ENCODE data around the gene RBBP9.

DNA sequence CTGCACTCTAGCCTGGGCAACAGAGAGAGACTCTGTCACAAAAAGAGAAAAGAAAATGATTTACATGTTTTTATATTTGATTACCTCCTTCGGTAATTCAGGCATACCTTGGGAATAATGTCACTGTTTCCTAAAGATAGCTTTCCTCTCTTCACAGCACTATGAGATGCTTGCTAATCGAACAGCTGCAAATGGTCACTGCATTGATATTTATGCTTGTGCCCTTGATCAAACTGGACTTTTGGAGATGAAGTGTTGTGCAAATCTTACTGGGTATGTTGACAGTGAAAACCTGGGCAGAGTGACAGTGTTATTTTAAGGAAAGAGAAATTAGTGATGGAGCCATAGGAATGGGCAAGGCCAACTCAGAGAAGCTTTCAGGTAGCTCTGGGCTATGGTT is 30.3 kb upstream of the RBBP9 start:
- TF ChIP-seq, protein P1, sequence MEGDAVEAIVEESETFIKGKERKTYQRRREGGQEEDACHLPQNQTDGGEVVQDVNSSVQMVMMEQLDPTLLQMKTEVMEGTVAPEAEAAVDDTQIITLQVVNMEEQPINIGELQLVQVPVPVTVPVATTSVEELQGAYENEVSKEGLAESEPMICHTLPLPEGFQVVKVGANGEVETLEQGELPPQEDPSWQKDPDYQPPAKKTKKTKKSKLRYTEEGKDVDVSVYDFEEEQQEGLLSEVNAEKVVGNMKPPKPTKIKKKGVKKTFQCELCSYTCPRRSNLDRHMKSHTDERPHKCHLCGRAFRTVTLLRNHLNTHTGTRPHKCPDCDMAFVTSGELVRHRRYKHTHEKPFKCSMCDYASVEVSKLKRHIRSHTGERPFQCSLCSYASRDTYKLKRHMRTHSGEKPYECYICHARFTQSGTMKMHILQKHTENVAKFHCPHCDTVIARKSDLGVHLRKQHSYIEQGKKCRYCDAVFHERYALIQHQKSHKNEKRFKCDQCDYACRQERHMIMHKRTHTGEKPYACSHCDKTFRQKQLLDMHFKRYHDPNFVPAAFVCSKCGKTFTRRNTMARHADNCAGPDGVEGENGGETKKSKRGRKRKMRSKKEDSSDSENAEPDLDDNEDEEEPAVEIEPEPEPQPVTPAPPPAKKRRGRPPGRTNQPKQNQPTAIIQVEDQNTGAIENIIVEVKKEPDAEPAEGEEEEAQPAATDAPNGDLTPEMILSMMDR (IDR thresholded peaks at IDR 0.05; ENCODE audit: extremely low read depth in 1 of 2, insufficient read depth in 1 of 2, low read depth in 1 of 2, low read length in 2 of 2) = no peak
- TF ChIP-seq MYC (IDR thresholded peaks at IDR 0.05; ENCODE audit: low read depth, low read length) = no peak
- no peak for TF ChIP-seq EZH2 (IDR thresholded peaks at IDR 0.05; ENCODE audit: borderline replicate concordance, low read depth, low read length, severe bottlenecking)
- no peak for TF ChIP-seq POLR2A (IDR thresholded peaks at IDR 0.05; ENCODE audit: low read depth, low read length)
- no peak for TF ChIP-seq POLR2AphosphoS5 (IDR thresholded peaks at IDR 0.05; ENCODE audit: insufficient read depth, low read depth, low read length)
- no peak for TF ChIP-seq FOS (IDR thresholded peaks at IDR 0.05; ENCODE audit: borderline replicate concordance, insufficient read depth, low read length)
- no peak for TF ChIP-seq JUN (IDR thresholded peaks at IDR 0.05; ENCODE audit: borderline replicate concordance, insufficient read depth, insufficient read length, low read depth)
- TF ChIP-seq, protein P2, sequence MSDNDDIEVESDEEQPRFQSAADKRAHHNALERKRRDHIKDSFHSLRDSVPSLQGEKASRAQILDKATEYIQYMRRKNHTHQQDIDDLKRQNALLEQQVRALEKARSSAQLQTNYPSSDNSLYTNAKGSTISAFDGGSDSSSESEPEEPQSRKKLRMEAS (IDR thresholded peaks at IDR 0.05; ENCODE audit: insufficient read depth, insufficient read length) = no peak
- no peak for TF ChIP-seq GATA2 (IDR thresholded peaks at IDR 0.05; ENCODE audit: insufficient read depth, insufficient read length, low read depth, low read length)
